NCI-H526 (cell line): Measurements from ENCODE around the gene PPT1.

Experiments used
- DNase-seq, 2 experiments: peaks; one replicate each; lab custom pipeline; 2025; lab: John Stamatoyannopoulos, UW

Gene PPT1

GRCh38 chr1:40030528-40031135, 66.4 kb downstream of the PPT1 start:
- DNase-seq, result no peak

DNA sequence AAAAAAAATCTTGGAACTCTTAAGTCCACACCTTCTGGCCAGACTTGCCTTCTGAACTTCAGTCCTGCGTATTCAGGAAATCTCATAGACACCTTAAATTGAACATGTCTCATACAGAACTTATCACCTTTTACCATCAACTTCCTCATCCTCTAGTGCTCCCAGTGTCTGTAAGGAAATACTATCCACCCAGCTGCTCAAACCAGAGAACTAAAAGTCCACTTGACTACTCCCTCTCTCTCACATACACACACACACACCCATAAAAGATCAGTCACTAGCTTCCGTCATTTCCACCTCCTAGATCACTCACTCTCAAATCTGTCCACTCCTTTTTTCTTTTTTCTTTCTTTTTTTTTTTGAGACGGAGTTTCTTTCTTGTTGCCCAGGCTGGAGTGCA, 67.4 kb downstream of the PPT1 start:
- no peak for DNase-seq

GRCh38 chr1:40027647-40028046, 69.4 kb downstream of the PPT1 start:
- no peak for DNase-seq

DNA sequence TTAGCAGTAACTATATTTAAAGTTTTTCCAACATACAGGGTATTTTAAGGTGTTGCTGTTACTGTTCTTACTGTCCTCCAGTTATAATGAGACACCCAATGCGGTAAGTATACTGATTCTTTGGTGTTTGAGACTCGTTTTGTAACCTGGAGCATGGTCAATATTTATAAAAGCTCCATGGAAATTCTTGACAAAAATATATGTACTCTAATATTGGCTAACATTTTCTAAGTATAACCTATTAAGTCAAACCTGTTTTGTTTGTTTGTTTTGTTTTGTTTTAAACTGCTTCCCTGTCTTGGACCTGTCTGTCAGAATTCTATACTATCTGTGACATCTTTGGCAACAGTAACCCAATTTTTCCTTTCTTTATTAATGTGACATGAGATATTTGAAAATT, 72.4 kb downstream of the PPT1 start:
- DNase-seq, result no peak

DNA sequence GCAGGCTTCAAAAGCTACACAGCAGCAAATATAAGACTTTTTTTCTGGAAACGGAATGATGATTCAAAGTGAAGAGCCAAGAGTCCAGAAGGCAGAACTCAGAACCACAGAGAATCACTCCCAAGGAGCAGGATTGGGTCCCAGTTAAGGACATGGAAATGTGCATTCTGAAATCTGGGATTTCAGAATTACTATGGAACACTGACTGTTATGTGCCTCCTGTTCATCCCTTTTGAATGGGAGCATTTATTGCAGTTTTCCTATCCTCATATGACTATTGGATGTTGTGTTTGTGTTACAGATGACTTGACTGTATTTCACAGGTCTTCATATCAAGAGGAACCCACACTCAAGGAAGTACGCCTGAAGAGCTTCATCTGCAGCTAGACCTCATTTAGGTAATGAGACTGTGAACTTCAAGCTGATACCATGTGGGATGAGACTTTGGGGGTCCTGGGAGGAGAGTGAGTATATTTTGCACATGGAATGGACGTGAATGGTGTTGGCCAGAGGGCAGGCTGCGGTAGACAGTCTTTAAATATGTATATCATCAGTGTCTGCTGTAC, 73.6 kb downstream of the PPT1 start:
- DNase-seq, result no peak
